Pancreas (tissue), 10 donors: ENCODE data around the gene IFIT2. TPM values are rescaled to one million over a fixed set of nuclear protein-coding genes. Genes with fewer than 3 reads are reported as not detected.
"Not testable (repeated sequence)": the region's sequence is repeated elsewhere in the genome, so short reads cannot be mapped to it uniquely, and the experiment has no call there.

ENCODE experiments used
- ATAC-seq, 4 donors: fragments of 200-7000 bp; cut with Tn5 transposase; one replicate each; pipeline versions ENCODE4 v1.8.0 to v1.9.1; 2020; ENCODE audit warnings: mild to moderate bottlenecking in 4 of 4, moderate library complexity in 4 of 4
- DNase-seq, 6 donors: peaks; one replicate each; pipeline ENCODE4 v3.0.0-alpha.2; 2020
- FAIRE-seq: peaks from 2 replicates; lab custom pipeline; 2012; peaks lifted over from hg19 to GRCh38; lab: Jason Lieb, UNC
- H3K27ac ChIP-seq, 4 donors: fragments of 200-600 bp; sonication (generic); 1 replicate in 3 of 4; 2 replicates in 1 of 4; pipeline versions ENCODE4 v1.5.0 to v1.8.0; 2020
- H3K27me3 ChIP-seq, 4 donors: fragments of 200-600 bp; one replicate each; pipeline ENCODE4 v1.8.0; 2021
- H3K36me3 ChIP-seq, 3 donors: fragments of 200-600 bp; sonication (generic) in 1 of 3; one replicate each; pipeline versions ENCODE4 v1.5.0 to v1.8.0; 2020 to 2021
- H3K4me1 ChIP-seq, 3 donors: fragments of 200-600 bp; one replicate each; pipeline ENCODE4 v1.8.0; 2021
- H3K4me3 ChIP-seq, 4 donors: fragments of 200-600 bp; sonication (generic) in 2 of 4; one replicate each; pipeline versions ENCODE4 v1.5.0 to v1.8.0; 2020 to 2021
- H3K9me3 ChIP-seq, 4 donors: fragments of 200-600 bp; one replicate each; pipeline ENCODE4 v1.8.0; 2021
- CTCF ChIP-seq, 4 donors: fragments of 200-600 bp; sonication (generic) in 3 of 4; IDR thresholded peaks; one replicate each; pipeline versions ENCODE4 v1.5.0 to v1.8.0; 2021; ENCODE audit warnings: antibody characterized with exemption in 4 of 4
- WGBS, 2 donors: extraction: QIAGEN DNeasy Blood & Tissue Kit; methylation state at CpG; one replicate each; pipeline ENCODE4 v1.1.7; 2013; 5-methylcytosine and 5-hydroxymethylcytosine counted together
- intact Hi-C, 3 donors: fragments of 100-400 bp; cut with DNase I; formaldehyde crosslinking; loops; one replicate each; pipeline versions ENCODE4 v1.11.1 to v1.14.2; 2022
- polyA plus RNA-seq, 2 donors: library from polyadenylated mRNA; stranded (reverse); fragments of 200-250 nt; gene quantifications; one replicate each; pipeline ENCODE4 v1.2.3, GENCODE V29; 2013
- total RNA-seq, 6 donors: library from RNA; stranded (reverse); fragmentation: NEBNext Ultra II Directional in 4 of 6; extraction: Animal tissue kit (Norgen Biotek cat#: 25700) in 4 of 6; gene quantifications; one replicate each; pipeline versions ENCODE4 v1.2.1 to v1.2.4, GENCODE V29; 2021 to 2023
- donor health status: healthy with polysubstance abuse.
- donor health status: DM: no; HTN: no; CAD: no; lungs with moderate emphysema.
- donor health status: DM: no; HTN: no; CAD: no.
- donor health status: control.
- donor health status: control.
- donor health status: Bipolar disorder and iron deficiency.
- donor health status: DM: yes; HTN: yes; CAD: no.
- donor health status: DM: no; HTN: no; CAD: no.
- donor health status: DM: no; HTN: no; CAD: no.
- donor health status: DM: yes; HTN: yes; CAD: no.

IFIT2 gene
- total and polyA plus RNA-seq, 8 donors: 1.3 to 7.5 (median 1.6) TPM

GRCh38 chr10:89281606-89282395 is 20.0 kb upstream of the IFIT2 start:
- H3K4me1 ChIP-seq: peaks cover 0 to 25% (median 7%) of the 10 kb centered on the region in 3 donors
- DNase-seq (no peak), FAIRE-seq (no peak), ATAC-seq (no peak)
- whole genome bisulfite sequencing, 2 donors: 69 to 76% methylated on average over 4 of the region's 4 CpGs
- peak overlapping the region in 1 of 4 donors; percentile 8 for H3K27ac ChIP-seq
- intact Hi-C loops: no loop called here
- no peaks in the 10 kb centered on the region for H3K36me3 ChIP-seq
- H3K27me3 ChIP-seq: no peaks in the 10 kb centered on the region
- H3K4me3 ChIP-seq: no peak overlapping the region
- H3K9me3 ChIP-seq: no peaks in the 10 kb centered on the region
- no peak for TF ChIP-seq CTCF (IDR thresholded peaks at IDR 0.05)

- DNase-seq: no peak
- H3K27me3 ChIP-seq: no peaks in the 10 kb centered on the region
- peaks cover 0 to 18% (median 2%) of the 10 kb centered on the region in 3 donors for H3K4me1 ChIP-seq
- no peak for TF ChIP-seq CTCF (IDR thresholded peaks at IDR 0.05)
- no peak for FAIRE-seq
- no peak overlapping the region for H3K4me3 ChIP-seq
- ATAC-seq: peak in 3 of 4 donors; percentile 53 to 58 (median 57)
- no peaks in the 10 kb centered on the region for H3K36me3 ChIP-seq
- intact Hi-C loops: no loop called here
- WGBS, 2 donors: 53 to 56% methylated on average over 6 of the region's 6 CpGs
- peak overlapping the region in 3 of 4 donors; percentile 23 to 76 (median 70) for H3K27ac ChIP-seq
- H3K9me3 ChIP-seq: no peaks in the 10 kb centered on the region
Measured at GRCh38 chr10:89283025-89283935, 18.6 kb upstream of the IFIT2 start.

- WGBS, 2 donors: 30 to 32% methylated on average over 4 of the region's 4 CpGs
- FAIRE-seq (no peak), ATAC-seq (peak; percentile 60 to 89 (median 85)), DNase-seq (peak in 1 of 6 donors; percentile 13)
- Histone ChIP-seq H3K4me1 (peaks cover 0 to 11% (median 0%) of the 10 kb centered on the region in 3 donors), H3K27ac (peak overlapping the region; percentile 15 to 76 (median 46)), H3K4me3 (no peak overlapping the region), H3K27me3 (no peaks in the 10 kb centered on the region), H3K36me3 (no peaks in the 10 kb centered on the region), H3K9me3 (no peaks in the 10 kb centered on the region)
- no peak for TF ChIP-seq CTCF (IDR thresholded peaks at IDR 0.05)
- intact Hi-C loops: no loop called here
Measured at GRCh38 chr10:89283936-89284475, 17.8 kb upstream of the IFIT2 start.

GRCh38 chr10:89284711-89285110 is 17.1 kb upstream of the IFIT2 start:
- H3K9me3 ChIP-seq, H3K36me3 ChIP-seq, ATAC-seq, FAIRE-seq, DNase-seq, H3K4me3 ChIP-seq, H3K27me3 ChIP-seq, H3K4me1 ChIP-seq, intact Hi-C loops: not testable (repeated sequence)
- peak overlapping the region in 3 of 4 donors; percentile 15 to 76 (median 70) for H3K27ac ChIP-seq
- 84 to 94% methylated on average over 6 of the region's 6 CpGs for WGBS, 2 donors

- FAIRE-seq, H3K27me3 ChIP-seq, H3K9me3 ChIP-seq, H3K36me3 ChIP-seq, DNase-seq, H3K4me1 ChIP-seq, H3K27ac ChIP-seq, intact Hi-C loops, ATAC-seq, H3K4me3 ChIP-seq: not testable (repeated sequence)
- whole genome bisulfite sequencing, 2 donors: 74 to 86% methylated on average over 4 of the region's 4 CpGs
Measured at GRCh38 chr10:89285303-89285702, 16.5 kb upstream of the IFIT2 start.
